ENCODE results near the gene IPP. TPM values are rescaled to one million over a fixed set of nuclear protein-coding genes. Genes with fewer than 3 reads are reported as not detected.

IPP gene
- total RNA-seq, 1 donor from 2014 or later, result 13.8 TPM

GRCh38 chr1:45666836-45667235 is 83.6 kb downstream of the IPP start:
- Mint-ChIP-seq H3K36me3 (ENCODE audit: low read depth) (peaks cover 19% of the 10 kb centered on the region), H3K27ac (no peak overlapping the region), H3K4me3 (no peak overlapping the region), H3K9me3 (no peaks in the 10 kb centered on the region), H3K4me1 (peaks cover 11% of the 10 kb centered on the region), H3K27me3 (no peaks in the 10 kb centered on the region)
- intact Hi-C loops (cut with micrococcal nuclease), result no loop called here
- DNase-seq, result no peak

- no peak overlapping the region for H3K27ac Mint-ChIP-seq
- peaks cover 5% of the 10 kb centered on the region for H3K4me1 Mint-ChIP-seq
- no peaks in the 10 kb centered on the region for H3K9me3 Mint-ChIP-seq
- DNase-seq, result no peak
- H3K4me3 Mint-ChIP-seq, result no peak overlapping the region
- H3K36me3 Mint-ChIP-seq (ENCODE audit: low read depth), result peaks cover 53% of the 10 kb centered on the region
- intact Hi-C loops (cut with micrococcal nuclease), result no loop called here
- H3K27me3 Mint-ChIP-seq, result no peaks in the 10 kb centered on the region
Observed at GRCh38 chr1:45660336-45660735, 90.1 kb downstream of the IPP start.

- intact Hi-C loops (cut with micrococcal nuclease), result no loop called here
- no peaks in the 10 kb centered on the region for H3K9me3 Mint-ChIP-seq
- no peak for DNase-seq
- peaks cover 63% of the 10 kb centered on the region for H3K36me3 Mint-ChIP-seq (ENCODE audit: low read depth)
- peaks cover 9% of the 10 kb centered on the region for H3K4me1 Mint-ChIP-seq
- no peaks in the 10 kb centered on the region for H3K27me3 Mint-ChIP-seq
- H3K4me3 Mint-ChIP-seq, result no peak overlapping the region
- H3K27ac Mint-ChIP-seq, result no peak overlapping the region
Observed at GRCh38 chr1:45659222-45659621, 91.2 kb downstream of the IPP start.

- intact Hi-C loops (cut with micrococcal nuclease), result no loop called here
- Mint-ChIP-seq H3K36me3 (ENCODE audit: low read depth) (peaks cover 60% of the 10 kb centered on the region), H3K4me1 (peaks cover 7% of the 10 kb centered on the region), H3K27me3 (no peaks in the 10 kb centered on the region), H3K9me3 (no peaks in the 10 kb centered on the region), H3K27ac (no peak overlapping the region), H3K4me3 (no peak overlapping the region)
- no peak for DNase-seq
Observed at GRCh38 chr1:45658171-45658570, 92.3 kb downstream of the IPP start.

GRCh38 chr1:45656573-45657226 is 93.8 kb downstream of the IPP start:
- Mint-ChIP-seq H3K27ac (no peak overlapping the region), H3K36me3 (ENCODE audit: low read depth) (peaks cover 64% of the 10 kb centered on the region)

GRCh38 chr1:45654540-45655280 is 95.7 kb downstream of the IPP start:
- H3K4me3 Mint-ChIP-seq, result no peak overlapping the region
- H3K27ac Mint-ChIP-seq, result no peak overlapping the region
- peaks cover 10% of the 10 kb centered on the region for H3K4me1 Mint-ChIP-seq
- H3K27me3 Mint-ChIP-seq, result no peaks in the 10 kb centered on the region
- intact Hi-C loops (cut with micrococcal nuclease), result no loop called here
- DNase-seq, result no peak
- peaks cover 60% of the 10 kb centered on the region for H3K36me3 Mint-ChIP-seq (ENCODE audit: low read depth)
- H3K9me3 Mint-ChIP-seq, result no peaks in the 10 kb centered on the region

More at GRCh38 chr1:45656573-45657226, 93.8 kb downstream of the IPP start:
- no peak overlapping the region for H3K4me3 Mint-ChIP-seq
- no peaks in the 10 kb centered on the region for H3K9me3 Mint-ChIP-seq
- peaks cover 7% of the 10 kb centered on the region for H3K4me1 Mint-ChIP-seq
- intact Hi-C loops (cut with micrococcal nuclease), result no loop called here
- DNase-seq, result no peak
- no peaks in the 10 kb centered on the region for H3K27me3 Mint-ChIP-seq

Other genes with a start within 250 kb of the IPP start
- 682 and 710 TPM in 2 replicates for gene PRDX1, start 228.8 kb downstream of the IPP start, total RNA-seq
- gene AKR1A1, start 199.8 kb downstream of the IPP start, total RNA-seq, result 193 and 199 TPM in 2 replicates
- 263 and 295 TPM in 2 replicates for gene NASP, start 166.6 kb downstream of the IPP start, total RNA-seq
- 1.6 and 2.8 TPM in 2 replicates for gene CCDC17, start 126.6 kb downstream of the IPP start, total RNA-seq
- gene GPBP1L1, start 64.1 kb downstream of the IPP start, total RNA-seq, result 101 and 104 TPM in 2 replicates
- gene TMEM69, start 62.5 kb downstream of the IPP start, total RNA-seq, result 29.4 and 38.7 TPM in 2 replicates
- gene MAST2, start 53.0 kb upstream of the IPP start, total RNA-seq, result 31.4 and 33.1 TPM in 2 replicates

Data from activated CD4-positive, alpha-beta T cell treated with anti-CD3 and anti-CD28 coated beads, Interleukin-2, amount 10 ng/mL, durations not matched to agents 24 days and 14 days (primary cell).